ENCODE measurements around the gene SENP2.

Gene SENP2

DNA sequence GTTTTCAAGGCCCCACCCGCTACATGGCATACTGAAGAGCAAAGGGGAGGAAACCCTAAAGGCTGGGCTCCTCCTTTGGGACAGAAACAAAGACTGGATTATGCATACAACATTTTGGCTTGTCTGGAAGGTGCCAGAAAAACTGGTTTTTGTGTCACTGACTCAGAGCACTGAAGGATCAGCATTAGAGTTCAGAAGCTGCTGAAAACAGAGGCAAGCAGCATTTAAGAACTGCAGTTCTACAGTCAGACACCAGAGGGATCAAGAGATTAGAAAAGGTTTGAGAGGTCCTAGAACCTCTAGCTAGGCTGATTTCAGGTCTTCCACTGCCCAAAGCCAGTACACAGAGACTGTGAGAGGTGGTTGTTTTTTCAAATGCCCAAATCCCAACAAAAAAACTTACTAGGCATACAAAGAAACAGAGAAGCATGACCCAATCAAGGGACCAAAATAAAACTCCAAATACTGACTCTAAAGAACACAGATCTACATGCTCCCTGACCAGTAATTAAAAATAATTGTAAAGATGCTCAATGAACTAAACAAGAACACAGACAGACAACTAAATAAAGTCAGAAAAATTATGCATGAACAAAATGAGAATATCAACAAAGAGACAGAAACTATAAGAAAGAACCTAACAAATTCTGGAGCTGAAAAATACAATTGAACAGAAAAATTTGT, 91.2 kb downstream of the SENP2 start:
- no peak for DNase-seq (ENCODE audit: low read depth in 3 of 3, low spot score in 1 of 3)

DNA sequence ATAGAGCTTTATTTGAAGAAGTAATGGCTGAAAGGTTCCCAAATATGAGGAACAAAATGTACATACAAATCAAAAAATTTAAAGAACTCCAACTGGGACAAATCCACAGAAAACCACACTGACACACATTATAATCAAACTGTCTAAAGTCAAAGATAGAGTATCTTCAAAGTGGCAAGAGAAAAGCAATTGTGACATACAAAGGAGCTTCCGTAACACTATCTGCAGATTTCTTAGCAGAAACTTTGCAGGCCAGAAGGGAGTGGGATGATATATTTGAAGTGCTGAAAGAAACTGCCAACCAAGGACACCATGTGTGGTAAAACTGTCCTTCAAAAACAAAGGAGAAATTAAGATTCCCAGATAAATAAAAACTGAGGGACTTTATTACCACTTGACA, 91.9 kb downstream of the SENP2 start:
- DNase-seq (ENCODE audit: low read depth in 3 of 3, low spot score in 1 of 3) = no peak

DNA sequence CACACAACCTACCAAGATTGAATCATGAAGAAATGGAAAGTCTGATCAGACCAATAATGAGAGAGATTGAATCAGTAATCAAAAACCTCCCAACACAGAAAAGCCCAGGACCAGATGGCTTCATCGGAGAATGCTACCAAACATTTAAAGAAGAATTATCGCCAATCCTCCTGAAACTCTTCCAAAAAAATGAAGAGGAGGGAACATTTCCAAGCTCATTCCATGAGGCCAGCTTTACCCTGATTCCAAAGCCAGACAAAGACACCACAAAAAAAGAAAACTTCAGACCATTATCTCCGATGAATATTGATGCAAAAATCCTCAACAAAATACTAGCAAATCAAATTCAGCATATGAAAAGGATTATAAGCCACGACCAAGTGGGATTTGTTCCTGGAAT, 94.1 kb downstream of the SENP2 start:
- no peak for DNase-seq (ENCODE audit: low read depth in 3 of 3, low spot score in 1 of 3)

Data from stimulated activated CD4-positive, alpha-beta T cell treated with anti-CD3 and anti-CD28 coated beads, TNF-alpha, amount 100 ng/mL, for 1 hour (primary cell).